Measurements from ENCODE around the gene INPP5A. TPM values are rescaled to one million over a fixed set of nuclear protein-coding genes. Genes with fewer than 3 reads are reported as not detected.

INPP5A gene
- total RNA-seq, 2 experiments from 2014 or later: 7.4 to 7.5 TPM

GRCh38 chr10:132829403-132829802, 291.8 kb downstream of the INPP5A start:
- Mint-ChIP-seq H3K27ac (no peak overlapping the region), H3K4me3 (no peak overlapping the region), H3K27me3 (no peaks in the 10 kb centered on the region), H3K4me1 (ENCODE audit: low read depth) (no peaks in the 10 kb centered on the region), H3K9me3 (peaks cover 2% of the 10 kb centered on the region), H3K36me3 (no peaks in the 10 kb centered on the region)
- CTCF ChIA-PET: interaction anchor here (1.2 kb wide), 1 partner anchor 9 kb away, joined by 3 read pairs; no protein-coding TSS in a partner anchor
- DNase-seq: no peak
- POLR2A ChIA-PET: no interaction called here
- intact Hi-C loops (cut with micrococcal nuclease): no loop called here

- DNase-seq: no peak
- CTCF ChIA-PET: interaction anchor here (0.6 to 0.9 kb wide), 2 partner anchors 71 to 137 kb away, joined by 3 to 4 read pairs; no protein-coding TSS in a partner anchor
- no peaks in the 10 kb centered on the region for H3K4me1 Mint-ChIP-seq (ENCODE audit: low read depth)
- peaks cover 6% of the 10 kb centered on the region for H3K27me3 Mint-ChIP-seq
- intact Hi-C loops (cut with micrococcal nuclease): no loop called here
- no peak overlapping the region for H3K4me3 Mint-ChIP-seq
- peaks cover 3% of the 10 kb centered on the region for H3K9me3 Mint-ChIP-seq
- POLR2A ChIA-PET: no interaction called here
- no peak overlapping the region for H3K27ac Mint-ChIP-seq
- no peaks in the 10 kb centered on the region for H3K36me3 Mint-ChIP-seq
Observed at GRCh38 chr10:132832186-132832969, 294.8 kb downstream of the INPP5A start.

Other genes starting within 250 kb of the INPP5A start
- 10 to 100 TPM; 14.8 to 16.1 TPM for gene STK32C, start 229.8 kb upstream of the INPP5A start, total RNA-seq
- gene LRRC27, start 205.6 kb upstream of the INPP5A start, total RNA-seq: 1 to 10 TPM; 2.5 to 2.8 TPM
- gene PWWP2B, start 140.6 kb upstream of the INPP5A start, total RNA-seq: 1 to 10 TPM; 3.0 to 3.1 TPM
- gene NKX6-2, start 248.4 kb downstream of the INPP5A start, total RNA-seq: not detected